ENCODE data around the gene CTSD. TPM values are rescaled to one million over a fixed set of nuclear protein-coding genes. Genes with fewer than 3 reads are reported as not detected.

CTSD gene
- total and polyA plus RNA-seq, 12 donors: 191 to 4,168 (median 1,999) TPM

DNA sequence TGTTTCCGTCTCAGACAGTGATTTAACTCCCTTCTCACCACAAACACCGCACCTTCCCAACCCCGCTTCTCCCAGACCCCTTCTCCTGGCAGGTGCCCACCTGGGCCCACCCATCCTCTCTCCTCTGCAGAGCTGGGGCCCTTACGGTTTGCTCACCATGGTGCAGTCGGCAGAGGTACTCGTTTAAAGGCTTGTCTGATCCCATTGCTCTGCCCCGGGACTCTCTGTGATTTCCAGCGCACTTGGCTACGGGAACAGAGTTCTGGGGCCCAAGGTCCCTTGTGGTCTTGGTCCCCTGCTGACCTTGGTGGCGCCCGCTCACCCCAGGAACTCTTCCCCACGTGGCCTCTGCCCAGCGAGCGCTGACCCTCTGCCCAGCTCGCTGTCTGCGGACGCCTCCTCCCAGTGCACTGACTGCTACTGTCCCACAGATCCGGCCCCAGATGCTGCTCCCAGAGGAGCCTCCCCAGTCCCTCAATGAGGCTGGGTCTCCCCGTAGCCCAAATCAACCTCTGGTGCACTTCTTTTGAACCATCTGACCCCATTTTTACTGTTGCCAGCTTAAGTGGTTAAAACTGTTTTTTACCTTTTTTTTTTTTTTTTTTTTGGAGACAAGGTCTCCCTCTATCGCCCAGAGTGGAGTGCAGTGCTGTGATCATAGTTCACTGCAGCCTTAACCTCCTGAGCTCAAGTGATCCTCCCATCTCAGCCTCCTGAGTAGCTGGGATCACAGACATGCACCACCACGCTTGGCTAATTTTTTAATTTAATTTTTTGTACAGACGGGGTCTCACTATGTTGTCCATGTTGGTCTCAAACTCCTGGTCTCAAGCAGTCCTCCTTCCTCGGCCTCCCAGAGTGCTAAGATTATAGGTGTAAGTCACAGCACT is 21.3 kb upstream of the CTSD start:
- WGBS, 4 donors: 79 to 89% (median 85%) methylated on average over 23 of the region's 23 CpGs
- no peaks in the 10 kb centered on the region for H3K36me3 ChIP-seq (replicated peaks in 1 of 2)
- H3K9me3 ChIP-seq (replicated peaks in 1 of 3): no peaks in the 10 kb centered on the region
- no peak for TF ChIP-seq POLR2A (IDR thresholded peaks at IDR 0.05)
- TF ChIP-seq, protein P1, sequence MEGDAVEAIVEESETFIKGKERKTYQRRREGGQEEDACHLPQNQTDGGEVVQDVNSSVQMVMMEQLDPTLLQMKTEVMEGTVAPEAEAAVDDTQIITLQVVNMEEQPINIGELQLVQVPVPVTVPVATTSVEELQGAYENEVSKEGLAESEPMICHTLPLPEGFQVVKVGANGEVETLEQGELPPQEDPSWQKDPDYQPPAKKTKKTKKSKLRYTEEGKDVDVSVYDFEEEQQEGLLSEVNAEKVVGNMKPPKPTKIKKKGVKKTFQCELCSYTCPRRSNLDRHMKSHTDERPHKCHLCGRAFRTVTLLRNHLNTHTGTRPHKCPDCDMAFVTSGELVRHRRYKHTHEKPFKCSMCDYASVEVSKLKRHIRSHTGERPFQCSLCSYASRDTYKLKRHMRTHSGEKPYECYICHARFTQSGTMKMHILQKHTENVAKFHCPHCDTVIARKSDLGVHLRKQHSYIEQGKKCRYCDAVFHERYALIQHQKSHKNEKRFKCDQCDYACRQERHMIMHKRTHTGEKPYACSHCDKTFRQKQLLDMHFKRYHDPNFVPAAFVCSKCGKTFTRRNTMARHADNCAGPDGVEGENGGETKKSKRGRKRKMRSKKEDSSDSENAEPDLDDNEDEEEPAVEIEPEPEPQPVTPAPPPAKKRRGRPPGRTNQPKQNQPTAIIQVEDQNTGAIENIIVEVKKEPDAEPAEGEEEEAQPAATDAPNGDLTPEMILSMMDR (IDR thresholded peaks at IDR 0.05): peak in 2 of 6 experiments; percentile 12 to 13
- no peak overlapping the region for H3K4me3 ChIP-seq
- DNase-seq: peak in 1 of 7 donors; percentile 30
- no peaks in the 10 kb centered on the region for H3K4me1 ChIP-seq (replicated peaks in 1 of 2)
- H3K27me3 ChIP-seq: no peaks in the 10 kb centered on the region
- H3K27ac ChIP-seq: no peak overlapping the region
- intact Hi-C loops (cut with DNase I): no loop called here

DNA sequence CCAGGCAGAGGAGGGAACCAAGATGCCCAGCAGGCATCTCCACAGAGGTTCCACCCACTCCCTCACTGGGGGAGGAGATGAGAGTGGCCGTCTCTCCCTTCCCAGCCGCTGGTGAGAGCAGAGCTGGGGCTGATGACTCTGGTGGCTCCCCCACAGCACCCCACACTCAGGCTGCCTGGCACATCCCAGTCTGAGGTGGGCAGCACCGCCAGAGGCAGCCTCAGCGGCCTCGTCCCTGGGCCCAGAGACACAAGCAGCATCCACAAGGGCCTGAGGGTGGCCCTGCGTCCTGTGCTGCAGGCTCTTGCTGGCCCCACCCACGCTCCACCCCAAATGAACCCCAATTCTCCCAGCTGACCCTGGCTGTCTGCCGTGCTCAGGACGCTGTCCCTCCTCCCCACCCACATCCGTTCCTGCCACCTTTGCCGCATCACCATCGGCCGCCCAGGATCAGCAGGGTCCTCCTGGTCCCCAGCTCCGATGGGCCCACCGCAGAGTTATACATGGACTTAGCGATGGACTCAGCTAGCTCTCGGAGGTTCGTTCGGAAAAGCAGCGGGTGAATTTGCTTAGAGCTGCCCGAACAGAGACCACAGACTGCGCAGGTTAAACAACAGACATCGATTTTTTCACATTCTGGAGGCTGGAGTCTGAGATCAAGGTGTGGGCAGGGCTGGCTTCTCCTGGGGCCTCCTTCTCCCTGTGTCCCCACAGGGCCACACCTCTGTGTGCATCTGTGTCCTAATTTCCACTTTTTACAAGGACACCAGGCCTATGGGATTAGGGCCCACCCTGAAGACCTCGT is 20.2 kb upstream of the CTSD start:
- no peaks in the 10 kb centered on the region for H3K36me3 ChIP-seq (replicated peaks in 1 of 2)
- no peak overlapping the region for H3K27ac ChIP-seq
- H3K27me3 ChIP-seq: no peaks in the 10 kb centered on the region
- no peak for DNase-seq
- H3K4me1 ChIP-seq (replicated peaks in 1 of 2): no peaks in the 10 kb centered on the region
- TF ChIP-seq POLR2A (IDR thresholded peaks at IDR 0.05): no peak
- H3K9me3 ChIP-seq (replicated peaks in 1 of 3): no peaks in the 10 kb centered on the region
- WGBS, 4 donors: 87 to 94% (median 88%) methylated on average over 16 to 24 of the region's 24 CpGs
- intact Hi-C loops (cut with DNase I): no loop called here
- no peak overlapping the region for H3K4me3 ChIP-seq

DNA sequence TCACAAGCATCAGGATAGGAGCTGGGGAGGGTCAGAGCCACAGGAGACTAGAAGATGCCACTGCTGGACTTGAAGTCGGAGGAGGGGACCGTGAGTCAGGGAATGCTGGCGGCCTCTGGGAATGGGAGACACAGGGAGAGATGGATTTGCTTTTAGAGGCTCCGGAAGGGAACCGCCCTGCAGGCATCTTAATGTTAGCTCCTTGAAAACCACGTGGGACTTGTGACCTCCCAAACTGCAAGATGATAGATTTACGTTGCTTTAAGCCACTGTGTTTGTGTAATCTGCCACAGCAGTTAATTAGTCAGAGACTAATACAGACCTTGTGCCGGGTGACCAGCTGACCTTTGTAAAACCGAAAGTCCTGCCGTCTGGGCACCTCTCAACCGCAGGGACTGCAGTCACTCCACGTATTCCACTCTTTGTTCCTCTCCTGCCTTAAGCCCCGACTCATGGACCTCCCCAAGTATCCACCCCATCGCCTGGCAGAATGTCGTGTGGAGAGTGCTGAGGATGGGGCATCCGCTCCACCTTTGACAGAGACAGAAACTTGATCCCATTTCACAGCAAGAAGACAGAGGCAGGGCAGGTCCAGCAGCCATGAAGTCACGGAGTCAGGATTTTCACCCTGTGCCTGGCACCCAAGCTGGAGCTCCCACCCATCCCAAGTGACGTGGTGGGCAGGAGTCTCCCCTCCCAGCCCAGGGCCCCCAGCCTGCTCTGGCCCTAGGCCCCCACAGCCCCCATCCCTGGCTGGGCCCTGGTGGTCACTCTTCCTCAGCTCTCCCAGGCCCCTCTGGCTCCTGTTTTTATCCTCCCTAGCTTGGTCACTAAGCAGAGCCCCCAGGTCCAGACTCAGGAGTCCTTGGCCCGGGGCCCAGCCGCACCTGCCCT is 19.4 kb upstream of the CTSD start:
- Histone ChIP-seq H3K36me3 (replicated peaks in 1 of 2) (no peaks in the 10 kb centered on the region), H3K4me1 (replicated peaks in 1 of 2) (no peaks in the 10 kb centered on the region), H3K27ac (peak overlapping the region in 1 of 5 donors; percentile 72), H3K27me3 (no peaks in the 10 kb centered on the region), H3K9me3 (replicated peaks in 1 of 3) (no peaks in the 10 kb centered on the region), H3K4me3 (no peak overlapping the region)
- WGBS, 4 donors: 52 to 67% (median 64%) methylated on average over 19 to 20 of the region's 20 CpGs
- TF ChIP-seq, protein P1 (IDR thresholded peaks at IDR 0.05): no peak
- TF ChIP-seq POLR2A (IDR thresholded peaks at IDR 0.05): no peak
- intact Hi-C loops (cut with DNase I): no loop called here
- DNase-seq: peak in 5 of 7 donors; percentile 55 to 70 (median 57)

DNA sequence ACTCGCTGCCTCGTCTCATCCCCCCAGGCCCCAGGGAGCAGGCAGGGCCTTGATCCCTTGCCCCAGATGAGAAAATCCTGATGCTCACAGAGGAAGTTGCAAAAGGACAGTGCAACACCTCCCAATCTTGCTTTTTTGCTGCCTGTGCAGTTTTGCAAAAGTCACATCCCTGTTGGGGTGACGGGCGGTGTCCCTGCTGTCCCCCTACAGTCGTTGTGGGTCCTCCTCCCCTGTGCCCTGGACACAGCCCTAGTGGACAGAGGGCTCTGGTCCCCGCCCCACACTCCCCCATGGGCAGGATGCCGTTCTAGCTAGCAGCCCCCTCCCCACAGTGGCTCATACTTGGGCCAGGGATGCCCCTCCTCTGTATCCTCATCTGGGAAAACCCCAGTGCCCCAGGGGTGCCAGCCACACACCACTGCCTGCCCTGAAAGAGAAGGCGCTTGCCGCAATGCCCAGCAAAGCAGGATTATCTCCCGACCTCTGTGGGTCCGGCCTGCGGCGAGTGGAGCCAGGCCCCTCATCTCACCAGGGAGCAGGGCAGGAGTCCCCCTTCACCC is 18.4 kb upstream of the CTSD start:
- 76 to 91% (median 85%) methylated on average over 9 to 13 of the region's 13 CpGs for WGBS, 4 donors
- Histone ChIP-seq H3K4me1 (replicated peaks in 1 of 2) (no peaks in the 10 kb centered on the region), H3K36me3 (replicated peaks in 1 of 2) (no peaks in the 10 kb centered on the region), H3K9me3 (replicated peaks in 1 of 3) (no peaks in the 10 kb centered on the region), H3K27ac (peak overlapping the region in 1 of 5 donors; percentile 36), H3K27me3 (no peaks in the 10 kb centered on the region), H3K4me3 (no peak overlapping the region)
- no peak for TF ChIP-seq POLR2A (IDR thresholded peaks at IDR 0.05)
- TF ChIP-seq, protein P1 (IDR thresholded peaks at IDR 0.05): no peak
- peak in 2 of 7 donors; percentile 26 for DNase-seq
- intact Hi-C loops (cut with DNase I): no loop called here

Measured in adrenal gland (tissue), 12 donors.